ENCODE results near the gene CDNF. TPM values are rescaled to one million over a fixed set of nuclear protein-coding genes. Genes with fewer than 3 reads are reported as not detected.
A peak's percentile ranks its signal among the peaks of the same experiment; 100 is the strongest.

The CDNF gene
- total RNA-seq, 6 experiments from 2014 or later, result 0.93 to 4.5 (median 3.7) TPM

DNA sequence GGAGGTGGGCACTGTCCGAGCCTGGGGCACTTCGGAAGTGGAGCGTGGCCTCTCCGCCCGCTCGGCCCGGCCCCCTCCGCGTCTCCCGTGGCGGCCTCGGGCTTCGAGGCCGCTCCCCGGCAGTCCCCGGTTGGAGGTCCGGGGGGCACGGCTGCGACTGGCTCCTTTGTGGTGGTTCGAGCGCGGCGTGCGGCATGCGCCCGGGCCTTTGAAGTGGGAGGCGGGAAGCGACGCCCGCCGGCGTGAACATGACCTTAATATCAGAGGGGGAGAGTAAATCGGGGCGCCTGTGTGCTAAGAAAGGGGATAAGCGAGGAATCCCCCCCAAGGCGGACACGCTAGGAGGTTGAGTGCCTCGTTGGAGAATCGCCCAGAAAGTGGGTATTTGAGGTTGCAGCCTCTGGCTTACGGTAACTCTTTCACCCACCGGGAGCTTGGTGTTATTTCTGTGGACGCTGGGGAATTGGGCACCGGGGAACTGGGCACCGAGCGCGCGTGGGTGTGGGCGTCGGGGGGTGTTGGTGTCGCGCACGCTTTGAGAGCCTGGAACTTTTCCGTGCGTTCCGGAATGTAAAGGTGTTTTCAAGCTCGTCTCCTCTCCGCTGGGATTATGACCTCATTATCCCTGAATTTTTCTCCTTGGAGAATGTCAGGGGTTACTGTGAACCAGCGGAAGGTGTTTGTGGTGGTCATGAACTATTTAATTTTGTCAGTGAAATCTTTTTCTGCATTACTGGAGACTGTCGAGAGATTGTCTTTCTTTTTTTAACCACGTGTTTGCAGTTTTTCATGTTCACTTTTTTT lies 41.5 kb upstream of the CDNF start:
- TF ChIP-seq POLR2A (IDR thresholded peaks at IDR 0.05), result no peak
- TF ChIP-seq, protein P1, sequence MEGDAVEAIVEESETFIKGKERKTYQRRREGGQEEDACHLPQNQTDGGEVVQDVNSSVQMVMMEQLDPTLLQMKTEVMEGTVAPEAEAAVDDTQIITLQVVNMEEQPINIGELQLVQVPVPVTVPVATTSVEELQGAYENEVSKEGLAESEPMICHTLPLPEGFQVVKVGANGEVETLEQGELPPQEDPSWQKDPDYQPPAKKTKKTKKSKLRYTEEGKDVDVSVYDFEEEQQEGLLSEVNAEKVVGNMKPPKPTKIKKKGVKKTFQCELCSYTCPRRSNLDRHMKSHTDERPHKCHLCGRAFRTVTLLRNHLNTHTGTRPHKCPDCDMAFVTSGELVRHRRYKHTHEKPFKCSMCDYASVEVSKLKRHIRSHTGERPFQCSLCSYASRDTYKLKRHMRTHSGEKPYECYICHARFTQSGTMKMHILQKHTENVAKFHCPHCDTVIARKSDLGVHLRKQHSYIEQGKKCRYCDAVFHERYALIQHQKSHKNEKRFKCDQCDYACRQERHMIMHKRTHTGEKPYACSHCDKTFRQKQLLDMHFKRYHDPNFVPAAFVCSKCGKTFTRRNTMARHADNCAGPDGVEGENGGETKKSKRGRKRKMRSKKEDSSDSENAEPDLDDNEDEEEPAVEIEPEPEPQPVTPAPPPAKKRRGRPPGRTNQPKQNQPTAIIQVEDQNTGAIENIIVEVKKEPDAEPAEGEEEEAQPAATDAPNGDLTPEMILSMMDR (IDR thresholded peaks at IDR 0.05), result no peak
- under 1% methylated on average over 48 of the region's 60 CpGs for WGBS (ENCODE audit: insufficient coverage, low coverage, low lambda C conversion rate, missing lambda C conversion rate)
- Histone ChIP-seq H3K27ac (peak overlapping the region; percentile 56 to 95 (median 85)), H3K9me3 (no peaks in the 10 kb centered on the region), H3K36me3 (no peaks in the 10 kb centered on the region), H3K27me3 (no peaks in the 10 kb centered on the region), H3K4me1 (peaks cover 0 to 10% (median 0%) of the 10 kb centered on the region in 4 donors), H3K4me3 (peak overlapping the region; percentile 88 to 94 (median 92))
- peak in 1 of 3 donors; percentile 29 for DNase-seq
- intact Hi-C loops (cut with DNase I), result no loop called here
- peak in 1 of 4 donors; percentile 3 for ATAC-seq

DNA sequence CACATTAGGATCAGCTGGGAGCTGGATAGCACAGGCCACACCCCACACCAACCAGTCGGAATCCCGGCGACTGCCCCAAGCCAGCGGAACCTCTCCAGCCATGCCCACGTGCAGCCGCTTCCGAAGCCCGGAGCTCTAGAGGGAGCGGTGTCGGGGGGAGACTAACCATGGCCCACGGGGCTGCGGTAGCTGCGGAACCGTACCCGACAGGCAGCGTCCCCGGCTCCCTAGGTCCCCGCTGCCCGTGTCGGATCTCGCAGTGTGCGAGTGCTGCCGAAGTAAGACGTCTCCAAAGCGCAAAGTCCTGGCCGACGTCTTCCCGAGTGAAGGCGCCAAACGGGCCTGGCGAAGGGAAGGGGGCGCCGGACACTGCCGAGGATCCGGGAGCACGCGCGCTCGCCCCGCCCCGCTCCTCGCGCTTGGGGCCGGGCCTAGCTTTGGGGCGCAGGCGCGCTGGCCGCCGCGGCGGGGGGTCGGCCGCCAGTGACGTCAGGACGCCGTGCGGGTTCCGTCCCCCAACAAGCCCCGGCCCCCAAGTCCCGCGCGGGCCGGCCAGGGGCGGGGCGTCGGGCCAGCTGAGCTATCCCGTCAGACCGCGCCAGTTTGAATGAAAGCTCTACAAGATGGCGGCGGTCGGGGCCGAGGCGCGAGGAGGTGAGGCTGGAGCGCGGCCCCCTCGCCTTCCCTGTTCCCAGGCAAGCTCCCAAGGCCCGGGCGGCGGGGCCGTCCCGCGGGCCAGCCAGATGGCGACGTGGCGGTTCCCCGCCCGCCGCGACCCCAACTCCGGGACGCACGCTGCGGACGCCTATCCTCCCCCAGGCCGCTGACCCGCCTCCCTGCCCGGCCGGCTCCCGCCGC lies 40.7 kb upstream of the CDNF start, which contains the start of gene SUV39H2:
TSS of gene SUV39H2 (plus strand) at position 601 of the 858 bp plus-strand sequence. CDS start at position 624, 23 bp downstream.
- TF ChIP-seq, protein P1 (IDR thresholded peaks at IDR 0.05), result peak in 1 of 4 donors; percentile 23
- TF ChIP-seq POLR2A (IDR thresholded peaks at IDR 0.05), result peak; percentile 86
- Histone ChIP-seq H3K27me3 (no peaks in the 10 kb centered on the region), H3K36me3 (no peaks in the 10 kb centered on the region), H3K4me1 (peaks cover 0 to 10% (median 0%) of the 10 kb centered on the region in 4 donors), H3K9me3 (no peaks in the 10 kb centered on the region), H3K27ac (peak within 1 kb of the TSS; percentile 62 to 95 (median 85)), H3K4me3 (peak within 1 kb of the TSS; percentile 88 to 94 (median 92))
- ATAC-seq (peak; percentile 93 to 97 (median 96)), DNase-seq (peak; percentile 97)
- 0% methylated on average over 7 of the region's 102 CpGs for WGBS (ENCODE audit: insufficient coverage, low coverage, low lambda C conversion rate, missing lambda C conversion rate)
- intact Hi-C loops (cut with DNase I), result no loop called here

- ATAC-seq (no peak), DNase-seq (no peak)
- Histone ChIP-seq H3K36me3 (no peaks in the 10 kb centered on the region), H3K9me3 (no peaks in the 10 kb centered on the region), H3K4me3 (no peak overlapping the region), H3K4me1 (peaks cover 0 to 10% (median 0%) of the 10 kb centered on the region in 4 donors), H3K27ac (no peak overlapping the region), H3K27me3 (no peaks in the 10 kb centered on the region)
- WGBS (ENCODE audit: insufficient coverage, low coverage, low lambda C conversion rate, missing lambda C conversion rate), result 82% methylated on average over 9 of the region's 9 CpGs
- intact Hi-C loops (cut with DNase I), result no loop called here
- TF ChIP-seq POLR2A (IDR thresholded peaks at IDR 0.05), result no peak
- TF ChIP-seq, protein P1 (IDR thresholded peaks at IDR 0.05), result no peak
Observed at GRCh38 chr10:14876764-14877163, 38.9 kb upstream of the CDNF start.

DNA sequence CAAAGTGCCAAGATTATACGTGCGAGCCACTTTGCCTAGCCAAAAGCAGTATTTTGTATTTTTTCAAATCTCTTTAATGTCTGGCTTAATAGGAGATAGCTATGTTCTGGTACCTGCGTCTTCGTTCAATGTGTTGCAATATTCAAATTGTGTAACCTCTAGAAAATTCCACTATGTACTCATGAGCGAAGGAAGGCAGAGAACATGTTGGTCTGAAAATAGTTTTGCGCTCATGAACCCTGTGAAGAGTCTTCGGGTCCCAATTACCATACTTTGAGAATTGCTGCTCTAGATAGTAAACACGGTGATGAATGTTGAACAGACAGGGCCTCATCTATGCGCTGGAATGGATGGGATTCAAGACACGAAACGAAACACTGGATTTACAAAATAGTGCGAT lies 38.1 kb upstream of the CDNF start:
- no peak for DNase-seq
- peak overlapping the region in 1 of 3 donors; percentile 46 for H3K27ac ChIP-seq
- intact Hi-C loops (cut with DNase I), result no loop called here

More for the DNA sequence above, 38.1 kb upstream of the CDNF start:
- H3K4me1 ChIP-seq, result peaks cover 0 to 10% (median 0%) of the 10 kb centered on the region in 4 donors
- no peaks in the 10 kb centered on the region for H3K9me3 ChIP-seq
- peak in 1 of 4 donors; percentile 5 for ATAC-seq
- H3K27me3 ChIP-seq, result no peaks in the 10 kb centered on the region
- H3K4me3 ChIP-seq, result no peak overlapping the region
- WGBS (ENCODE audit: insufficient coverage, low coverage, low lambda C conversion rate, missing lambda C conversion rate), result 67% methylated on average over 12 of the region's 12 CpGs
- TF ChIP-seq, protein P1 (IDR thresholded peaks at IDR 0.05), result no peak
- H3K36me3 ChIP-seq, result peaks cover 0 to 3% (median 0%) of the 10 kb centered on the region in 4 donors
